HG03457 (cell line): Measurements from ENCODE around the gene CHN2.

Source experiments
- ATAC-seq: cut with Tn5 transposase; IDR thresholded peaks from one replicate; pipeline ENCODE4 v1.9.1; 2021; ENCODE audit warnings: moderate number of reproducible peaks; ENCODE audit not compliant: unreplicated experiment

Gene CHN2

GRCh38 chr7:29328811-29329210 is 134.2 kb downstream of the CHN2 start:
- ATAC-seq, result no peak

- no peak for ATAC-seq
Measured at GRCh38 chr7:29329686-29330085, 135.1 kb downstream of the CHN2 start.

- ATAC-seq, result no peak
Measured at GRCh38 chr7:29330136-29330535, 135.6 kb downstream of the CHN2 start.

- no peak for ATAC-seq
Measured at GRCh38 chr7:29331163-29331562, 136.6 kb downstream of the CHN2 start.

- no peak for ATAC-seq
Measured at GRCh38 chr7:29332042-29332811, 137.7 kb downstream of the CHN2 start.

- no peak for ATAC-seq
Measured at GRCh38 chr7:29332875-29333855, 138.6 kb downstream of the CHN2 start.

GRCh38 chr7:29335188-29336083 is 140.9 kb downstream of the CHN2 start:
- no peak for ATAC-seq

- no peak for ATAC-seq
Measured at GRCh38 chr7:29337546-29338116, 143.1 kb downstream of the CHN2 start.

GRCh38 chr7:29340696-29341095 is 146.1 kb downstream of the CHN2 start:
- ATAC-seq, result no peak

GRCh38 chr7:29341156-29341555 is 146.6 kb downstream of the CHN2 start:
- ATAC-seq, result no peak

- no peak for ATAC-seq
Measured at GRCh38 chr7:29342761-29343160, 148.2 kb downstream of the CHN2 start.

- no peak for ATAC-seq
Measured at GRCh38 chr7:29343399-29343798, 148.8 kb downstream of the CHN2 start.

GRCh38 chr7:29344334-29344978 is 149.9 kb downstream of the CHN2 start:
- no peak for ATAC-seq

GRCh38 chr7:29345590-29345989 is 151.0 kb downstream of the CHN2 start:
- no peak for ATAC-seq

GRCh38 chr7:29346231-29346978 is 151.8 kb downstream of the CHN2 start:
- no peak for ATAC-seq

GRCh38 chr7:29349362-29349761 is 154.8 kb downstream of the CHN2 start:
- ATAC-seq, result no peak

GRCh38 chr7:29350351-29350750 is 155.8 kb downstream of the CHN2 start:
- no peak for ATAC-seq

- ATAC-seq, result no peak
Measured at GRCh38 chr7:29352041-29352440, 157.5 kb downstream of the CHN2 start.

- no peak for ATAC-seq
Measured at GRCh38 chr7:29353810-29354209, 159.2 kb downstream of the CHN2 start.
